NCI-H748 (cell line): ENCODE results near the gene CPNE4.
"Not testable (repeated sequence)": the region's sequence is repeated elsewhere in the genome, so short reads cannot be mapped to it uniquely, and the experiment has no call there.

Experiments used
- DNase-seq: peaks from one replicate; lab custom pipeline; 2025; ENCODE audit not compliant: unreplicated experiment; lab: John Stamatoyannopoulos, UW

CPNE4 gene

DNA sequence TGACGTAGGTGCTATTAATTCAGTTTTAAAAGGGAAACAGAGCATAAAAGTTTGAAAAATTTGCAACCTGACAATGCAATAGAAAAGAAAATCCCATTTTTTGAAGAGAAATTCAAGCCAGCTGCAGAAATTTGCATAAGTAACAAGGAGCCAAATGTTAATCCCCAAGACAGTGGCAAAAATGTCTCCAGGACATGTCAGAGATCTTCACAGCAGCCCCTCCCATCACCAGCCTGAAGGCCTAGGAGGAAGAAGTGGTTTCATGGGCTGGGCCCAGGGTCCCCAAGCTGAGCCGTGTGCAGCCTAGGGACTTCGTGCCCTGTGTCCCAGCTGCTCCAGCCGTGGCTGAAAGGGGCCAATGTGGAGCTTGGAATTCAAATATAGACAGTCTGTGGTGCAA lies 148.9 kb downstream of the CPNE4 start:
- DNase-seq = not testable (repeated sequence)

DNA sequence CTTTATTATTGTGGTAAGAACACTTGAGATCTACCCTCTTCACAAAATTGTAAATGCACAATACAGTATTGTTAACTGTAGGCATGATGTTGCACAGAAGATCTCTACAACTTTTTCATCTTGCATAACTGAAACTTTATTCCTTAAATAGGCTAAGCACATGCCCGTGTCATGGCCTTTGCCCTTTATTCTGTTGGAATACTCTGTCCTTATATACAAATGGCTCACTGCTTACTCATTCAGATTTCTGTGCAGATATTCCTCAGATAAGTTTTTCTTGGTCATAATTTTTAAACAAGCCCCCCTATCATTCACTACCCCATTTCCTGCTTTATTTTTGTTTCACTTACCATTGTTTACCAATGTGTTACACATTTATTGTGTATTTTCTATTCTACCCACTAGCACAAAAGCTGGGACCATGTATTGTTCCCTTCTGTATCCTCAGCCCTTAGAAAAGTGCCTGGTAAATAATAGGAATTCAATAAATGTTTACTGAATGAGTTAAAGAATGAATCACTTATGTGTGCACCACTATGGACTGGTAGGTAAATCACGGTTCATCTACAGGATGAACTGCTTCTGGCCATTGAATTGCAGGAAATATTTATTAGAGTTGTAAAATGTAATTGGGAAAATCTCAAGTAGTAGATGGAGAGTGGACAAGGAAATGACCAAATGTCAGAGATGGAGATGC lies 151.0 kb downstream of the CPNE4 start:
- DNase-seq = no peak

DNA sequence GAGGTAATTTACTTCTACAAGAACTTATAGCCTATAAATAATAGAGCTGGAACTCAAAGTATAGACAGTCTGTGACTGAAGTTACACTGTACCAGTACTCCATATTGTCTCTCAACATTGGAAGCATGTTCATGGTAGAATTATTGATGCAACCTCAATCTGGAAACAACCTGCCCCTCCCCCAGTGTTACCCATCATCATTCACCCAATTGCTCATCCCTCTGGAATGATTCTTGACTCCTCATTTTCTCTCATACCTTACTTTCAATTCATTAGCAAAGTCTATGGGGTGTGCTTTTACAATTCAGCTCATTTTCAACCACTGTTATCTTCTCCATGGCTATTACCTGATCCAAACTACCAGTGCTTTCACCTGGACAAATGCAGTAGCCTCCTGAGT lies 151.7 kb downstream of the CPNE4 start:
- DNase-seq = no peak

GRCh38 chr3:131881777-131882176 lies 153.0 kb downstream of the CPNE4 start:
- no peak for DNase-seq

DNA sequence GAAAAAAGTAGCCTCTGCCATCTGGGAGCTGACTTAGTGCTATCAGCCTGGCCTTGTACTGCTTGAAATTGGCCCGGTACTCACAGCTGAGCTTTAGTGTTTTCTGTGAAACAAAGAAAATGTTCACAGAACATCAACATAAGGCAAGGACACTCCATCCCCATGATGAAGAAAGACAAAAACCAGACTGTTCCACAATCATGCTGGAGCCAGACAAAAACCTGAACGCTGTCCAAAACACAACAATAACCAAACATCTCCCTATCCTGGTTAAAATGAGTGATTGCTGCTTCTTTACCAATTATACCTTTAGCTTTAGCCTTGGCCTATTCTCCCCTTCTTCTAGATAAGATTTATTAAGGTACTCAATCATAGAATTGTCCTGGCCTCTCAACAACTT lies 153.9 kb downstream of the CPNE4 start:
- no peak for DNase-seq

- DNase-seq = no peak
Measured at GRCh38 chr3:131868203-131868602, 166.6 kb downstream of the CPNE4 start.

GRCh38 chr3:131856171-131856570 lies 178.6 kb downstream of the CPNE4 start:
- no peak for DNase-seq

GRCh38 chr3:131850223-131850622 lies 184.6 kb downstream of the CPNE4 start:
- DNase-seq = no peak

DNA sequence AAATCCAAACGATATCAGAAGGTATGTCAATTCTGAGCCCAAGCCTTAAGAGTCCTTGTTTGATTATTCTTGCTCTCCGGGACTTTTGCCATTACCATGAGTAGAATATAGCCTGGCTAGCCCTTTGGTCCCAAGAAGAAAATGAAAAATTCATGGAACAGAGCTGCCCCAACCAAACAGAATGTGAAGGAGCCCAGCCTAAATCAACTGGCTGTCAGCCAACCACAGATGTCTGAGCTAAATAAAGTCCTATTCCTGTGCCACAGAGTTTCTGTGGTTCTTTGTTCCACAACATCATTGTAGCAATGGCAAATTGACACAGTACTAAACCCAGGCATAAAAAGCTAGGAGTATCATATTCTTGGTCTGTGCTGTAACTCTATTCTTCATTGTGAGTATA lies 185.2 kb downstream of the CPNE4 start:
- no peak for DNase-seq

GRCh38 chr3:131847966-131848510 lies 186.8 kb downstream of the CPNE4 start:
- DNase-seq = no peak

- DNase-seq = no peak
Measured at GRCh38 chr3:131846296-131846924, 188.4 kb downstream of the CPNE4 start.

- no peak for DNase-seq
Measured at GRCh38 chr3:131843174-131843573, 191.6 kb downstream of the CPNE4 start.

DNA sequence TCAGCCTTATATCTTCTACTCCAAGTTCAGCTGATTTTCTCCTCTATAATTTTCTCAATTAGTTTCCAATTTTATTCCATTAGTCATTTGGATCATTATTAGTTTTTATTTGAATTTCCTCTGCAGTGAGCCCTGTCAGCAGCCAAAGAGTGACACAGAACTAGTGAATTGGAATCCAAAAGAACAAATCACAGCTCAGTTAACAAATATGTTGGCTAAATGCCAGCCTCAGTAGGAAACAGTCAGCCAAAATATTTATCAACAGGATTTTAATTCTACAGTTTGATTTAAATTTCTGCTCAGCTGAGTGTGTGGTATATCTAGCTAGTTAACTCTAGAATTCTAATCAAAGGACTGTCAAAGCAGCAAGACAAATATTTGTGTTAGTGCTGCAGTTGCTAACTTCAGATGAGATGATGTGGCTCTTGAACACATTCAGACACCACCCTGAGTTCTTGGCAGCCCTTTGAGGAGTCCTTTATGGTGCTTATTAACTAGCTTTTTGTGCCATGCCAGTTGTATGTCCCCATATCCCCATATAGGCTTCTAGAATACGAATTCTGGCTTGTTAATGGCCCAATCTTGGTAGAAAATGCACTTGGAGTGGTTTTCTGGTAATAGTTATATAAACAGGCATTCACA lies 194.5 kb downstream of the CPNE4 start:
- no peak for DNase-seq

DNA sequence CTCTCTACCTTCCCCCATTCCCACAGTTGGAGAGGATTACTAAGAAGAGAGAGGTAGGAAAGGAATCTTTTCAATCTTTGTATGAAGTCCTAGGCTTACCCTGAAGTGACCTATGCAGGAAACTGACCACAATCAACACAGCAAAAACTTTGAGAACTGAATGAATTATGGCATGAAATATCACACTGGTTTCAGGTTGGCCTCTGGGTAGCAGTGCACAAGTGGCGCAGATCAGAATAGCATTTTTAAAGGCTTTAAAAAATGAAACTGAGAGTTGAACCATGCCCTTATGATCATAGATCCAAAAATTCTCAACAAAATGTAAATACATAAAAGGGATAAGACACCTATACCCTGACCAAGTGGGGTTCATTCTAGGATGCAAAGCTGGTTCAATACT lies 198.9 kb downstream of the CPNE4 start:
- no peak for DNase-seq

DNA sequence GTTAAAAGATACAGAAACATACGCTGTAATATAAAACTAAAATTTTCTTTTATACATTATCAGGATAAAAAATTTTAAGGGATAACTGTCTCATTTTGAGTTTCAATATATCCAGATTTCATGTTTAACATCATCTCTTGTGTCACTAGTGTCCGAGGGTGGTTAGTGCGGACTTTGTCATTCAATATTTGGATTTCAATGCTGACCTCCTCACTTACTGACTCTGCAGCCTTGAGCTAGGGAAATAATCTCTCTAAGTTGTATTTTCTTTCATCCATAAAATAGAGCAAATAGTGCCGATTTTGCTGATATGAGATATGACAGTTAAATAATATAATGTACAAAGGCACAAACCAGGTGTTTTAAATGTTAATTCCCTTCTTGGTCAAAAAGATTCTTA lies 203.2 kb downstream of the CPNE4 start:
- no peak for DNase-seq

DNA sequence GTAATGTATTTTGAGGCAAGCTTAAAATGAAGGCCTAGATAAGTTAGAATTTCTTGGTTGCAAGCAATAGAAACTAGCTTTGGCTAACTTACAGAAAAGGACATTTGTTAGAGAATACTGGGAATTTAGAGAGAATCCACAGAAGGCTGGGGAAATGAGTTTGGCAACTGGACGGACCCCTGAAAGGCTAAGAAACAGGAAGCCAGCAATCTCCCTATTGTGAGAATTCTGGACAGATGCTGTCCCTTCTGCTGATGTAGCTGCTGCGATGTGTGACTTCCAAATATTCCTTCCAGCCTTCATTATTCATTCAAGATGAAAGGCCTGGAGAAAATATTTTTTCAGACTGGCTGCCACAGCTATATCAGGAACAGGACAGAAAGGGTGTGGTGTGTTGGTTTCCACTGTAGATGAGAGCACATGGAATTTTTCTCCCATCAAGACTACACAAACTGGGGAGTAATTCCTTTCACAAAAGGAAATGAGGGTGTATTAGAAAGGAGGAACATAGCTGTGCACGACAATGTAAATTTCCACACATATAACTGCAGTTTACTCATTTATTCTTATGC lies 213.5 kb downstream of the CPNE4 start:
- DNase-seq = no peak

DNA sequence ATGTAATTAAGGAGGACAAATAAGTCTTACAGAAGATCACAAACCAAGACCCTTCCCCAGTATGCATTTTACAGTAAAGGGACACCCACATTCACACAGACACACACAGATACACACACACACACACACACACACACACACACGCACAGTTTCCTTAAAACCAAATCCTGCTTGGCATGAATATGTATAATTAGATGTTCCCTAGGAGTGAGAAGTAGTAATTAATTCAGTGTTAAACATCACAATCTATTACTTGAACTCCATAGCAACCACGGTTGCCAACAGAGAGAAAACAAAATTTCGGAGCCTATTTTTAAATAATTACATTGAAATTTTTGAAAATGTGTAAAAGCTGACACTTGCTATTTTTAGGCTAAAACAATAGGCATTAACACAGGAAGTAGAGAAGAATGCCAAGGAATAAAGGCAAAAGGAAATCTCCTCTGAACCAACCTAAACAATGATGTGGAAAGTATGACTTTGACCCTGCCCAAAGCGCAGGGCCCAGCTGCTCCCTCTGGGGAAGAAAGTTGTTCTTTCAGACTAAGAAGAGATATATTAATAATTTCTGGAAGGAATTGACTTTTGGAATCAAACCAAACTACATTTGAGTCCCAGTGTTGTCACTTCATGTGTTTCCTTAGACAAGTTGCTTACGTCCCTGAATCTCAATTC lies 215.3 kb downstream of the CPNE4 start:
- no peak for DNase-seq

- DNase-seq = peak; percentile 33
Measured at GRCh38 chr3:131812433-131812832, 222.4 kb downstream of the CPNE4 start.

GRCh38 chr3:131811481-131811880 lies 223.3 kb downstream of the CPNE4 start:
- no peak for DNase-seq

DNA sequence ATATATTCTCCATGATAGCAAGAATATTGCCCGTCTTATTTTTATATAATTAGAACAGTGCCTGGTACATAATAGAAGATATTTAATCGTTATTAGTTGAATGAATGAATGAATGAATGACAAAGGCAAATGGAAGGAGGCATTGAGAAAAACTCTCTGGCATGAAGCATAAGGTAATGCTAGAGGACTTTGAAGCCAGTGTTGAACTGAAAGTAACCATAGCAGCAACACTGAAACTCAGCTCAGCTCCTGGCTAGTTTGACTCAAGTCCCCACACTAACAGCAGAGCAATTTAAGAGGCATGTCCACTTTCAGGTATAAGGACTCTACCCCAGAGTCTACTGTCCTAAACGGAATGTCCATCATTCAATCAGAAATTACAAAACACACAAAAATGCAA lies 227.0 kb downstream of the CPNE4 start:
- no peak for DNase-seq

- no peak for DNase-seq
Measured at GRCh38 chr3:131806736-131807135, 228.1 kb downstream of the CPNE4 start.
